Effector CD4-positive, alpha-beta T cell (primary cell): ENCODE measurements around the gene MYBL2.
A peak's percentile ranks its signal among the peaks of the same experiment; 100 is the strongest.

Experiments
- DNase-seq: peaks from one replicate; pipeline ENCODE4 v3.0.0-alpha.2; 2020

Gene MYBL2

DNA sequence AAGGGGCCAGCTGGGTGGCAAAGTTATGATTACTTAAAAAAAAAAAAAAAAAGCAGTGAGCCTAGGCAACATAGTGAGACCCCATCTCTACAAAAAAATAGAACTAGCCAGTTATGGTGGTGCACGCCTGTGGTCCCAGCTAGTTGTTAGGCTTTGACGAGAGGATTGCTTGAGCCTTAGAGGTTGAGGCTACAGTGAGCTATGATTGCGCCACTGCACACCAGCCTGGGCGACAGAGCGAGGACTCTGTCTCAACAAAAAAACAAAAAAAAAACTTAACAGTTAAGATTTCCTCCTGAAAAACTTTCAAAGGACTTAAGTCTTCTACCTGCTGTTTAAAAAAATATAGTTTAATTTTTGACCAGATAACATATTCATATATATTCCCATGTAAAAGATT lies 57.5 kb downstream of the MYBL2 start:
- DNase-seq, result no peak

DNA sequence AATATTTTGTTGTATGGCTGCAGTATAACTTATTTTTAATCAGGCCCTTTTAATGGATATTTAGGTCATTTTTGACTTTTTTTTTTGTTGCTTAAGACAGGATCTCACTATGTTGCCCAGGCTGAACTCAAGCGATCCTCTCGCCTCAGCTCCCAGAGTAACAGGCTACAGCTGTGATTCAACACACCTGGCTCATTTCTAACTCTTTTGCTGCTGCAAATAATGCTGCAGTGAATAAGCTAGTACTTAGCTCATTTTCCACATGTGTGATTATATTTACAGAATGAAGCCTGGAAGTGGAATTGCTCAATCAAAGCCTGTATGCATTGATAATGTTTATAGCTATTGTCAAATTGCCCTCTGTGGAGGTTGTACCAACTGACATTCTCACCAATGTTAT lies 58.8 kb downstream of the MYBL2 start:
- DNase-seq, result no peak

DNA sequence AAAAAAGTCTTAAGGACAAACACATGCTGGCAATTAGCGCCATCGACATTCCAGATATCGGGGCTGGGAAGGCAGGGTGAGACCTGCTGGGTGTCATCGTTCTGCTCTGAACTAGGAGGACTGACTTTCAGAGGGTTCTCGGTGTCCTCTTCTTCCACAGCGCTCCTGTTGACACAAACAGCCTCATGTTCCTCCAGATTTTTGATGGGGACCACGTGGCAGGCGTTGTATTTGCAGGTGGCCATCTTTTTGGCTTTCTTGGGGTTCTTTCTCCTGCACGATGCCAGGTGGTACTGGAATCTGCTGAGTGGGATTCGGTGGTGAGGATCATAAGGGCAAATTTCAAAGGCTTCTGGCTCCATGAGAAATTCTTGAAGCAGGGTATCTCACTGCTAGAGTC lies 59.4 kb downstream of the MYBL2 start:
- DNase-seq, result no peak

DNA sequence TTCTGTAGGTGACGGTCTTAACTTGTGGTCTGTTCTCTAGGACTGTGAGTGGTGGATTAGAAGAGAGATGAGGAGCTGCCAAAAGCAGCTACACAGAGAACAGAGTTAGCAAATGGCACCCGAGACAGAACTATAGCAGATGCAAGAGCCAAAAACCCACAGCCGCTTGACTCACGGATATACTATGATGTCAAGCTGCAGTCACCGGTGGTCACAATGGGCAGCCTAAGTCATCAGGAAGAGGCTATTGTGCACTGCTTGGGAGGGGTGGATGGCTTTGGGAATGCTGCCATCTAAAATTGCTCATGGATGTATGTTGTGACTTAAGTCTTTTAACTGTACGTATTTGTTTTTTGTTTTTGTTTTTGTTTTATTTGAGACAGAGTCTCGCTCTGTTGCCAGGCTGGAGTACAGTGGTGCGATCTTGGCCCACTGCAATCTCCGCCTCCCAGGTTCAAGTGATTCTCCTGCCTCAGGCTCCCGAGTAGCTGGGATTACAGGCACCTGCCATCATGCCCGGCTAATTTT lies 60.0 kb downstream of the MYBL2 start, which contains the start of gene GTSF1L:
GTSF1L (minus strand) TSS at position 192 of the 528 bp plus-strand sequence. CDS start 308 bp downstream, outside the sequence.
- no peak for DNase-seq

DNA sequence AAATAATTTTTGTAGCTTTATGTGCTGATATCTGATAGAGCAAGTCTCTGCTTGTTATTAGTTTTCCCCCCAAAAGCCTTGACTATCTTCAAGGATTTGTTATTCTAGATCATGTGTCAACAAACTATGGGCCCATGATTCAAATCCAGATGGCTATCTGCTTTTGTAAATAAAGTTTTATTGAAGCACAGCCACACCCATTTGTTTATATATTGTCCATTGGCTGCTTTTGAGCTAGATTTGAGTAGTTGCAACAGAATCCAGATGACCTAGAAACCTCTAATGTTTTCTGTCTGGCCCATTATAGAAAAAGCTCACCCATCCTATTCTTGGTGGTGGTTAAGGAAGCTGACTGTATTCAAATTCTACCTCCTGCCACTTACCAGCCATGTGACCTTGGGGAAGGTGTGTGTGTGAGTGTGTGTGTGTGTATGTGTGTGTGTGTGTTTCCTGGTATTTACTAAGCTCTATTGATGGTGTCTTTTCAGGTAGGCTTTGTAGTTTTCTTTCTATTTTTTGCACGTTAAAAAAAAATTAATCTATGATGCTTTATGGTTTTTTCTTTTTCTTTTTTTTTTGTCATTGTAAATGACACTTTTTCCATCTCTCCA lies 61.2 kb downstream of the MYBL2 start:
- no peak for DNase-seq

DNA sequence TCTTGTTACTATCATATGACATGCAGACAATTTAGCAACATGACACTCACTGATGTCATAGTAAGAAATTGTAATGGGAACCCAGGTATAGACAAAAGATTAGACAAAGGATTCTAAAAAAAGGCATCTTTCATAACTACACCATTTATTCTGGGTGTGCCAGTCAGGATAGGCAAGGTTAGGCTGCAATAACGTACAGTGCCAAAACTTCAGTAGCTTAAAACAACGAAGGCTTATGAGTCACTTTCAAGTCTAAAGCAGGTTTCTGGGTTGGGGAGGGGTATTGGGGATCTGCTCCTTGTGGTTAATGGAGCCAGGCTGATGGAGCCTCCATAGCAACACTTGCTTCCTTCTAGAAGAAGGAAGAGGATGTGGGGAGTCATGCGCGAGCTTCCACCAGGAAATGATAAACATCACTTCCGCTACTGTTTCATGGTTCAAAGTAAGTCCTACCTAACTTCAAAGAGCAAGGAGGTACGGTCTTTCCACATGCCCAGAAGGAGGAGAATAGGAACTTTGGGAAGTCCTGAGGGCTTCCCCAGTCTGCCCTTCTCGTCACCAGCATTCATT lies 61.9 kb downstream of the MYBL2 start:
- no peak for DNase-seq

DNA sequence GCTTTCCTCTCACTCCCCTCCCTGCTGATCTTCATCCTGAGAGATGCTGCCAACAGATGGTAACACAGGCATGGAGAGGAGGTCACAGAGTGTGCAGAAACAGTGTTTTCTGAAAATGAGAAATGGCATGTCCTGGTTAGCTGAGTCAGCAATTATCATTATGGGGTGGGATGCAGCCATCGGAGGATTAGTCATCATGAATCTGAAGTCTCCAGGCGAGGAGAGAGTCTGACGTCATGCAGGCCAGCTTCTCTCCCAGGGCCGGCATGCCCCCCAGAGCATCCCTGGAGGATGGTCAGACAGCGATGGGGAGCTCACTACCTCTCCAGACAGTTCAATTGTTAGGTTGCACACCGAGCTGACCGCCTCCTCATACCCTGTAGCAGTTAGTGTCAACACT lies 64.6 kb downstream of the MYBL2 start:
- no peak for DNase-seq

DNA sequence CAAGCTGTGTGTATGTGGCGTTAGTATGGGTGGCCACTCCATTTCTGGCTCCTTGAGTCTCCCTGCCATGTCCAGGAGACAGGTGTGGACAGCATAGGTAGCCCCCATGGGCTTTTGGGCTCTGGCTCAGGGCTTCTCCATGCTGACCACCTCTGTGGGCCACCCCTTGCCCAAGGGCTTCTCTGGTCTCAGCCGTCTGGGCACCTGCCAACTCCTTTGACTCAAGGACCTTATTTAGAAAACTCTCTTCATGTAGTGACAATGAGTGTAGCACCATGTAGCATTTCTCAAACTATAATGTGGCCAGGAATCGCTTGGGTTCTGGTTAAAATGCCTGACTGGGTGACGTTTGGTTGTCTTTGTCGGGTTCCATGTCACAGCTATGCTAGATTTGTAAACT lies 65.0 kb downstream of the MYBL2 start:
- no peak for DNase-seq

DNA sequence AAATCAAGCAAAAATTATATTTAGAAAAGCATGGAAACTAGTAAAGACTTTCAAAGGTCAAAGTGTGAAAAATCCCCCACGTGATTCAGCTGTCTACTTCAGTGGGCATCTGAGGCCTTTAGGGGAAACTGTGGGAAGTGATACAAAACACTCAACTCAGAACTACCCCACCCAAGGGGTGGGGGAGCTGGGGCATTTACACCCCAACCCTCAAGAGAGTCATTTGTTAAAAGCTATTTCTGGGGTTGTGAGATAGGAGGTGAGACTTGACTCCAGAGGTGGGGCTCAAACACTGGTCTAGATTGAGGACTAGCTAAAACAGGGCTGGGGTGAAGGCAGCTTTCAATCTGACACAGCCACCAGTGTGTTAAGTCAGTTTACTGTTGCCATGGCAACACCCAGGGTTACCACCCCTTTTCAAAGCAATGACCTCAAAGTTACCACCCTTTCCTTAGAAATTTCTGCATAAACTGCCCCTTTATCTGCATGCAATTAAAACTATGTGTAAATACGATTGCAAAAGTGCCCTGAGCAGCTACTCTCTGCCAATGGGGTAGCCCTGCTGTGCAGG lies 69.8 kb downstream of the MYBL2 start:
- no peak for DNase-seq

DNA sequence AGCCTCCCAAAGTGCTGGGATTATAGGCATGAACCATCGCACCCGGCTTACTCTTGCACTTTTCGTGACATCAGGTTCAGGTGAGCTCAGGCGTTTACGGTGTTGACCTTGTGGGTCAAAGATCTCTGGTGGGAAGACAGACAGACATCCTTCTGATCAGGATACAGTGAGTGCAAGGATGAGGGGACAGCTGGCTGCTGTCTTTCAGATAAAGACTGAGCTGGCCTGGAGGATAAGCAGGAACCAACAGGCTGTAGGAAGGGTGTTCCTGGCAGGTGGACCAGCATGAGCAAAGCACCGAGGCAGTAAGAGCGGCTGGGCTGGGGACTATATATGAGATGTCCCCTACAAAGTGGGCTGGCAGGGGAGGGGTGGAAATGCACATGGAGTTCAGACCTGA lies 71.0 kb downstream of the MYBL2 start:
- DNase-seq, result no peak

DNA sequence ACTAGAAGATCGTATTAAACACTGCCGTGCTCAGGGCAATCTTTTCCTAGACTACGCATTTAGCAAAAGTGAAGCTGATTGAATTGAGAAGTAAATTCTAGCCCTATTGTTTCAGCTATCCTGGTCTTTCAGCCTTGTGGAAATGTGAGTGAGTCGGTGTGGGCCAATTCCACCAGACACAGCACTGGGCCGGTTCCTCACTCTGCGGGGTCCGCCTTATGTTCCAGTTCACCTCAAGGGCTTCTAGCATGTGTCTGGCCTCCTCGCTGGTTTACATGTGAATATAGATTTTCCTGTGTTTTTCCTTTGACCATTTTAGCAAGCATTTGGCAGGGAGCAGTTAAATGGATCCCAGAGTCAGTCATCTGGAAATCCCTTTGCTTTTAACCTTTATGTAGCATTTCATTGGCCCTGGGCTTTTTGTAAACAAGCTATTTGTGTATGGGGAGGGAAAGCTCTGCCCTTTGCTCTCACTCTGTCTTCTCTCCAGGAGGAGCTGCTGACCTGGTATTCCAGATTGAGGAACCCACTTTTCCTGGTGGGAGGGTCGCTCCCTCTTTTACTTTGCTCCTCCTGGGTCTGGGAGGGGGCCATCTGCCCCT lies 72.3 kb downstream of the MYBL2 start:
- no peak for DNase-seq

DNA sequence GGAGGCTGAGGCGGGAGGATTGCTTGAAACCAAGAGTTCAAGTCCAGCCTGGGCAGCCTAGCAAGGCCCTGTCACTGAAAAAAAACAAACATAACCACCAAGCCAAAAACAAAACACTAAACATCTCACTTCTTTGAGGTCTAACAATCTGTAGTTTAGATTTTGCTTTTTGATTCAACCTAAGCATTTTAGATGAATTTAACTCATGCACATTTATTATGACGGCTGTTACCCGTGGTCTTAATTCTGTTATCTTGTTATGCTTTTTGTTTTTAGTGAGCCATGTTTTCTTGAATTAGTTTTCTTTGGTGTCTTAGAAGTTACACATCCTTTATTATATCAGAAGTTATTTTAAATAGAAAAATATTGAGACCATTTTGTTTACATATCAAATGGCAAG lies 73.7 kb downstream of the MYBL2 start:
- no peak for DNase-seq

DNA sequence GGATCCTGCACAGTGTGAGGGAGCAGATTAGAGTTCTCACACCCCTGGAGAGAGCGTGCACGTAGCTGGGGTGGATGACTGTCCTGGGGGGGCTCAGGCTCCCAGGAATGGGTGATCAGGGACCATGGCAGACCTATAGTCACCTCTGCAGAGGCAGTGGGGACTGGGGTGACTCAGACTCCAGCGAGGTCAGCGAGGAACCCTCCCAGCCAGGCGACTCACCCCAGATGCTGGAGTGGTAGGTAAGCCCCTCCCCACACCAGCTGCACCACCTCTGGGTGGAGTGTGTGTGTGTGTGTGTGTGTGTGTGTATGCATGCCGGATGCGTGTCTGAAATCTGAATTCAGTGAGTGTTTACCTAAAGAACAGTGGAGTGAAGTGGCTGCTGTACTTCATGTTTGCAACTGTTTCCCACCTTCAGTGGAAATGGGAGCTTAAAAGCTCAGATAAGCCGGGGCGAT lies 77.3 kb downstream of the MYBL2 start:
- DNase-seq, result no peak

DNA sequence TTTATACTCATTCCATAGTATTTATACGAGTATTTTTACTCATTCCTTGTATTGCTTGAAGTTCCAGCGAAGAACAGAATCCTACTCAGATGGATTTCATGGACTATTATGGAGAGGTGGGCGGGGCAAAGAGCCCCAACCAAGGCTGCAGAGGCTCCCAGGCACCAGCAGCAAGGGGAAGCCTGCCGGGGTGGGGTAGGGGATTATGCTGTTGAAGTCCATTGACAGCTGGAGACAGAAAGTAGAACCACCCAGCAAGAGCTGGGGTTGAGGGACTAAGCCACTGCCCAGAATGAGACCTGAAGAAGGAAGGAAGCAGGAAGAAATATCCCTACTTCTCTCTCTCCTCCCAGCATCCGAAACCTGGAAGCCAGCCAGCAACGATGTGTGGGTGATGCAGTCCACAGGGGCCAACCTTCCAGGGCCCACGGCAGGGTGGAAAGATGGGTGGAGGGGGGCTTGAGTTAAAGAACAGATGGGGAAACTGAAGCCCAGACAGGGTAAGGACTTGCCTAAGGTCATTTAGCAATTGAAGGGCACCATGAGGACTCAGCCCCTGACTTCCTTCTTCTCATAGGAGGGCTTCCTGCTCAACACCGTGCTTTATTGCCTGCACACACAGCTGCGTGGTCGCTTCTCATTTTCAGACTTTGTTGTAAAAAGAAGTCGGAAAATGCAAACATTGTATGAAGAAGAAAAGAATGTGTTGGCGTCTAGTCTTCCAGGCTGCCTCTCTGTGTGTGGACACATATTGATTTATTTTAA lies 78.2 kb downstream of the MYBL2 start:
- no peak for DNase-seq

DNA sequence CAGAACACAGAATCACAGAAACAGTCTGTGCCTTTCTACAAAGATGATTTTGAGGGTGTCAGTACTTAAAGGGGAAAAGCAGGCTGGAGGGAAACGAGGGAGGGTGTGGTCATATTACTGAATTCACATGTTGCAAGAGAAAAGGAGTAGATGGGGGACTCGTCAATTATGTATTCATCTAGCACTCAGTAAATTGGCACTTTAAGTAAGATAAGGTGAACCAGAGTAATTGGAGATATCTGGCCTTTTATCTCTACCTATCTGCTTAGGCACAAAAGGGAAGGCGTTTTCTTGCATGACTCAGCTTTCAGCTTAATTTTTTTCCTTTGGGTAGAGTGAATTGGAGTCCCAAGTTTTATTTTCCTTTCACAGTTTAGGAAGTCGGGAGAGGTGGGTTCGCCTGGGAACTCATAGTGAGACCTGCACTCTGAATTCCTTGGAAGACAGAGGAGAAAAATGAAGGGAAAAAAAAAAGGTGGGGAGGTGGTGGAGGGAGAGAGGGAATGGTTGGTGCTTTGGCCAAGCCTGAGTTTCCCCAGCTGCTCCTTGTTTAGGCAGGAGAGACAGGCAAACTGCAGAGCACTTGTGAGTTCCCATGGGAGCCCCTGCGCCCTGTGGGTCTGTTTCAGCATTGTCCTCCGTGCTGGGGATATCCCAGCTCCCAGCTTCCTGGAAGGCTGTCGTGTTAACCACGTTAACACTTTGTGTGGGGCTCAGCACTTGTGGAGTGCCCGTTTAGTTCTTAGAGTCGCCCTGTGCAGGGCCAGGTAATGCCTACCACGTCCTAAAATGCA lies 79.6 kb downstream of the MYBL2 start:
- DNase-seq, result no peak

DNA sequence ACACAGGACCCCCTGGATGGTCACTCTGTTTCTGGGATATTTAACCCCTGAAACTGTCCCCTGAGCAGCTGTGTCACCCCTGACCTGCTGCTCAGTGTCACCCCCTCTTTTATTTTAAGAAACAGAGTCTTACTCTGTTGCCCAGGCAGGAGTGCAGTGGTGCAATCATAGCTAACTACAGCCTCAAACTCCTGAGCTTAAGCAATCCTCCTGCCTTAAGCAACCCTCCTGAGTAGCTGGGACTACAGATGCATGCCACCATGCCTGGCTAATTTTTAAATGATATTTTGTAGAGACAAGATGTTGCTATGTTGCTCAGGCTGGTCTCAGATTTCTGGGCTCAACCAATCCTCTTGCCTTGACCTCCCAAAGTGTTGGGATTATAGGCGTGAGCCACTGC lies 81.4 kb downstream of the MYBL2 start:
- DNase-seq, result no peak

DNA sequence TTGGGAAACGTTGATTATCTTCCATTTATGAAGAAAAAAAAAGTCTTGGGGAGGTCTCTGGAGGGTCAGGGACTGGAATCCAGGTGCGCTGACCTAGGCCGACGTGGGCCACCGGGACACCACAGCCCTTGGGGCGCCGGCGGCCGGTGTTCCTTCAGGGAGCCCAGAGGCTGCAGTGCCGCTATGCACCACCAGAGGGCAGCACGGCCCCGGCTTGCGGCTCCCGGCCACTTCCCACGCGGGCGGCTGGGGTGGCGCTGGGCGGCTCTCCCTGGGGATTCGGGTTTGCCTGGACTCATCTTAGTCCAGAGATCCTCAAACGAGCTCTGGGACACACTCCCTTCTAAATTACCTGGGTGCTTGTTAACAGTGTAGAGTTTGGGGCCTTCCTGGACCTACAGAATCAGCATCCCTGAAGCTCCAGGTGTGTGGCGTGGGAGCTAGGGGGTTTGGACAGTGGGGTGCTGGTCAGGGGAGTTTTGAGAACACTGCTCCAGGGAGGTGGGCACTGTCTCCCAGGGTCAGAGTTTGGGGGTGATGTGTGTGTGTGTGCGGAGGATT lies 82.9 kb downstream of the MYBL2 start:
- DNase-seq, result peak; percentile 77

DNA sequence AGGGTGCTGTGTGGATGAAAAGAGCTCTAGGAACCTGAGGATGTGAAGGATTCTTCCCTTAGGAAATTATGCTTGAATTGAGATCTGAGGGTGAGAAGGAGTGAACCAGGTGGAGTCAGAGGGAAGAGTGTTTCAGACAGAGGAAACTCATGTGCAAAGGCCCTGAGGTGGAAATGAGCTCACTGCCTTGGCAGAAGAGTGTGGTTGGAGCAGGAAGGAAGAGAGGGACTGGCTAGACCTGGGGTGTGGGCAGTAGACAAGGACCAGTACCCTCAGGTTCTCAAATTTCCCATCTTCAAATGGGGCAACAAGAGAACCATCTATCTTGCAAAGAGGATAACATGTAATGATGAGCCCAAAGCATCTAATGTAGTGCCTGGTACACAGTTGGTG lies 83.9 kb downstream of the MYBL2 start:
- no peak for DNase-seq

DNA sequence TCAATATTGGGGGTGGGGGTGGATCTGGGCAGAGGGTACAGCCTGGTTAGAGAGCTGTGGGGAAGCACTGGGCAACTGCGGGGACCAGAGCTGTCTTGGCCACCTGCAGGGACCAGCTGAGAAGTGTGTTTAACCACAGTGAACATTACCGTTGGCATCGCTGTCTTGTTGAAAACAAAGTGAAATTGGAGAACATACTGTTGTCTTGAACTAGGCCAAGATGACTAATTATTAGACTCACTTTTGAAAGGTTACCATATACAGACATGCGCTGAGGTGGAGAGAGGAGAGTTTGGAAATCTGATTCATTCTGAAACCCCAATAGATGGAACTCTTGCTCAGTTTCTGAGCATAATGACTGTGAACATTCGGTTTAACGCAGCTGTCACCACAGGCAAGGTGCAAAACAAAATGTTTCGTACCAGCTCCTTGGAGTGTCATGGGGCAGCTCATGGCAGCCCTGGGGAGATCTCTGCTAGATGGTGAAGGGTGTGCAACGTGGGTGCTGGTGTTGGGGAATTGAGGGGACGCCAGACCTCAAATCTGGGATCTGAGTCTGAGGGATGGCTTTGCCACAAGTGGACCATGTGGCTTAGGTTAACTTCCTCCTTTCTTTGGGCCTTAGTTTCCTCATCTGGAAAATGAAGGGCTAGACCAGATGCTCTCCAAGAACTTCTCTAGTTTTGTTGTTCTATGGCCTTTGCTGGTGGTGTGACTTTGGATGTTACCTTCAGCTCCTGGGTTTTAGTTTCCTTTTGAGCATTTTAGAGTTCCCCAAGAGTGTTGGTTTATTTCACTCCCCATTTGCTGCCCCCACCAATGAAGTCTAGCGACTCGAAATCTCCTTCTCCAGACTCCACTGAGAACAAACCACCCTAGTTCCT lies 84.5 kb downstream of the MYBL2 start:
- DNase-seq, result no peak

DNA sequence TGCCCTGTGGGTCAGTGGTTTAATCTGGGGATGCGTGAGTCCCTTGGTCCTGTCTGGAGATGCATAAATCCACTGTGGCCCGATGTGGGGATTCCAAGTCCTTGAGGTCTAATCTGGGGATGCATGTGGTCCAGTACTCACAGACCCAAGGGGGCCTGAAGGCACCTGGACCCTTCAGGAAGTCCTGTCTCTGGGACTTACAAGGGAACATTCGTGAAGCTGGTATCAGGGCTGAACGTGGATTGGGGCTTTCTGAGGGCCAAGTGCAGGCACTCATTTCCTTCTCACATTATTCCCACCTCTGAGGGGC lies 85.1 kb downstream of the MYBL2 start:
- no peak for DNase-seq
